SK-N-SH treated with all-trans-retinoic acid at 6 μM for 48 hours (cell line): ENCODE results near the gene PRDM5.

Source experiments
- ARNTL ChIP-seq: fragments of 450-650 bp; formaldehyde crosslinking; IDR thresholded peaks from 2 replicates; pipeline ENCODE4 v1.5.0; 2020; ENCODE audit warnings: low read depth, mild to moderate bottlenecking, moderate library complexity, borderline replicate concordance
- BACH2 ChIP-seq: fragments of 250-450 bp; sonication (Bioruptor Pico); IDR thresholded peaks from 2 replicates; pipeline ENCODE4 v1.9.0; 2021; ENCODE audit warnings: mild to moderate bottlenecking, borderline replicate concordance
- GLIS3 ChIP-seq: fragments of 250-450 bp; sonication (Bioruptor Pico); IDR thresholded peaks from 2 replicates; pipeline ENCODE4 v1.5.0; 2020; ENCODE audit warnings: mild to moderate bottlenecking, moderate library complexity
- OSR1 ChIP-seq: fragments of 250-450 bp; sonication (Bioruptor Pico); IDR thresholded peaks from 2 replicates; pipeline ENCODE4 v1.8.0; 2022; ENCODE audit warnings: moderate library complexity, mild to moderate bottlenecking, inconsistent platforms
- PPARA ChIP-seq: fragments of 250-450 bp; sonication (Bioruptor Pico); IDR thresholded peaks from 2 replicates; pipeline ENCODE4 v1.5.0; 2020; ENCODE audit warnings: mild to moderate bottlenecking, borderline replicate concordance
- TCF4 ChIP-seq: fragments of 250-450 bp; sonication (Bioruptor Pico); IDR thresholded peaks from 2 replicates; pipeline ENCODE4 v1.8.0; 2021; ENCODE audit warnings: mild to moderate bottlenecking, moderate library complexity, borderline replicate concordance
- TOX ChIP-seq: fragments of 250-450 bp; sonication (Bioruptor Pico); IDR thresholded peaks from 2 replicates; pipeline ENCODE4 v1.8.0; 2021; ENCODE audit warnings: mild to moderate bottlenecking, moderate library complexity, borderline replicate concordance
- ZFP30 ChIP-seq: fragments of 450-650 bp; formaldehyde crosslinking; IDR thresholded peaks from 2 replicates; pipeline ENCODE4 v1.5.0; 2022; ENCODE audit warnings: mild to moderate bottlenecking, moderate library complexity
- ZNF70 ChIP-seq: fragments of 450-650 bp; formaldehyde crosslinking; IDR thresholded peaks from 2 replicates; pipeline ENCODE4 v1.5.0; 2020; ENCODE audit warnings: mild to moderate bottlenecking, moderate library complexity
- ZNF8 ChIP-seq: fragments of 450-650 bp; formaldehyde crosslinking; IDR thresholded peaks from 2 replicates; pipeline ENCODE4 v1.5.0; 2020; ENCODE audit warnings: mild to moderate bottlenecking, moderate library complexity
- TF ChIP-seq, protein P1 (sequence below): fragments of 250-450 bp; sonication (Bioruptor Pico); IDR thresholded peaks from 2 replicates; pipeline ENCODE4 v1.5.1; 2020; ENCODE audit warnings: low read depth, mild to moderate bottlenecking, moderate library complexity
- TF ChIP-seq, protein P2 (sequence below): fragments of 250-450 bp; sonication (Bioruptor Pico); IDR thresholded peaks from 2 replicates; pipeline ENCODE4 v1.8.0; 2020; ENCODE audit warnings: mild to moderate bottlenecking, moderate library complexity, borderline replicate concordance
- TF ChIP-seq, protein P3 (sequence below): fragments of 250-450 bp; sonication (Bioruptor Pico); IDR thresholded peaks from 2 replicates; pipeline ENCODE4 v1.5.0; 2020; ENCODE audit warnings: mild to moderate bottlenecking, moderate library complexity
- TF ChIP-seq, protein P4 (sequence below): fragments of 250-450 bp; sonication (Bioruptor Pico); IDR thresholded peaks from 2 replicates; pipeline ENCODE4 v1.5.1; 2021; ENCODE audit warnings: mild to moderate bottlenecking, moderate library complexity

DNA sequence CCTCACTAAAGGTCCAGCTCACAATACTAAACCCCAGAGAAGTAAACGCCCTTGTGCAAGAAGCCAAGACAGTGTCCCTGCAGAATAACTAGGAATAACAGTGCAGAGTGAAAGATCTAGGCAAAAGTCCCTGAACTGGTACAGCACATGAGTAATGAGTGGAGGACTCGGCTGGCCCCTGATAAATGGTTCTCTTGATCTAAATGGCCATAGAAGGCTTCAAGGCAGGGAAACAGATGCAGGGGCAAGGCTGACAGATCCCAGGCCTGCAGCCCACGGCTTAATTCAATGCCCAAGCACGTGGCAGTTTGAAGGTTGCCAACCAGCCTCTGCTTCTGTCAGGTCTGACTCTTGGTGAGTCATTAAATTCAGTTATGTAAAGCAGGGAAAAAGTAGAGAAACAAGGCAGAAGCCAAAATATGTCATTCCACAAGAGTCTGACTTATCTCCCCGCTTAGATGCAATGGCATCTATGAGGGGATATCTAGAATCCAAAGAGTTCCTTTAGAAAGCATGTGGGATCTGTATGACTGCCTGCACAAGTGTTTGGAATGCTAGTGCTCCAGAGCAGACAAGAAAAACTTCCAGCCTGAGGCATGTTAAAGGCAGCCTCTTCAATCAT lies 121.3 kb downstream of the PRDM5 start:
- no peak for TF ChIP-seq PPARA (CRISPR knock-in tag)
- TF ChIP-seq TOX (CRISPR knock-in tag): peak; percentile 56; the same call in 1 of the 2 replicates
- TF ChIP-seq OSR1 (CRISPR knock-in tag): no peak
- TF ChIP-seq, protein P1, sequence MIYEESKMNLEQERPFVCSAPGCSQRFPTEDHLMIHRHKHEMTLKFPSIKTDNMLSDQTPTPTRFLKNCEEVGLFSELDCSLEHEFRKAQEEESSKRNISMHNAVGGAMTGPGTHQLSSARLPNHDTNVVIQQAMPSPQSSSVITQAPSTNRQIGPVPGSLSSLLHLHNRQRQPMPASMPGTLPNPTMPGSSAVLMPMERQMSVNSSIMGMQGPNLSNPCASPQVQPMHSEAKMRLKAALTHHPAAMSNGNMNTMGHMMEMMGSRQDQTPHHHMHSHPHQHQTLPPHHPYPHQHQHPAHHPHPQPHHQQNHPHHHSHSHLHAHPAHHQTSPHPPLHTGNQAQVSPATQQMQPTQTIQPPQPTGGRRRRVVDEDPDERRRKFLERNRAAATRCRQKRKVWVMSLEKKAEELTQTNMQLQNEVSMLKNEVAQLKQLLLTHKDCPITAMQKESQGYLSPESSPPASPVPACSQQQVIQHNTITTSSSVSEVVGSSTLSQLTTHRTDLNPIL (CRISPR knock-in tag): peak; percentile 88
- TF ChIP-seq ARNTL: peak; percentile 79; the same call in 1 of the 2 replicates
- TF ChIP-seq ZNF70 (CRISPR knock-in tag): no peak
- TF ChIP-seq, protein P2, sequence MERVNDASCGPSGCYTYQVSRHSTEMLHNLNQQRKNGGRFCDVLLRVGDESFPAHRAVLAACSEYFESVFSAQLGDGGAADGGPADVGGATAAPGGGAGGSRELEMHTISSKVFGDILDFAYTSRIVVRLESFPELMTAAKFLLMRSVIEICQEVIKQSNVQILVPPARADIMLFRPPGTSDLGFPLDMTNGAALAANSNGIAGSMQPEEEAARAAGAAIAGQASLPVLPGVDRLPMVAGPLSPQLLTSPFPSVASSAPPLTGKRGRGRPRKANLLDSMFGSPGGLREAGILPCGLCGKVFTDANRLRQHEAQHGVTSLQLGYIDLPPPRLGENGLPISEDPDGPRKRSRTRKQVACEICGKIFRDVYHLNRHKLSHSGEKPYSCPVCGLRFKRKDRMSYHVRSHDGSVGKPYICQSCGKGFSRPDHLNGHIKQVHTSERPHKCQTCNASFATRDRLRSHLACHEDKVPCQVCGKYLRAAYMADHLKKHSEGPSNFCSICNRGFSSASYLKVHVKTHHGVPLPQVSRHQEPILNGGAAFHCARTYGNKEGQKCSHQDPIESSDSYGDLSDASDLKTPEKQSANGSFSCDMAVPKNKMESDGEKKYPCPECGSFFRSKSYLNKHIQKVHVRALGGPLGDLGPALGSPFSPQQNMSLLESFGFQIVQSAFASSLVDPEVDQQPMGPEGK (CRISPR knock-in tag): peak; percentile 57
- no peak for TF ChIP-seq BACH2
- TF ChIP-seq, protein P3, sequence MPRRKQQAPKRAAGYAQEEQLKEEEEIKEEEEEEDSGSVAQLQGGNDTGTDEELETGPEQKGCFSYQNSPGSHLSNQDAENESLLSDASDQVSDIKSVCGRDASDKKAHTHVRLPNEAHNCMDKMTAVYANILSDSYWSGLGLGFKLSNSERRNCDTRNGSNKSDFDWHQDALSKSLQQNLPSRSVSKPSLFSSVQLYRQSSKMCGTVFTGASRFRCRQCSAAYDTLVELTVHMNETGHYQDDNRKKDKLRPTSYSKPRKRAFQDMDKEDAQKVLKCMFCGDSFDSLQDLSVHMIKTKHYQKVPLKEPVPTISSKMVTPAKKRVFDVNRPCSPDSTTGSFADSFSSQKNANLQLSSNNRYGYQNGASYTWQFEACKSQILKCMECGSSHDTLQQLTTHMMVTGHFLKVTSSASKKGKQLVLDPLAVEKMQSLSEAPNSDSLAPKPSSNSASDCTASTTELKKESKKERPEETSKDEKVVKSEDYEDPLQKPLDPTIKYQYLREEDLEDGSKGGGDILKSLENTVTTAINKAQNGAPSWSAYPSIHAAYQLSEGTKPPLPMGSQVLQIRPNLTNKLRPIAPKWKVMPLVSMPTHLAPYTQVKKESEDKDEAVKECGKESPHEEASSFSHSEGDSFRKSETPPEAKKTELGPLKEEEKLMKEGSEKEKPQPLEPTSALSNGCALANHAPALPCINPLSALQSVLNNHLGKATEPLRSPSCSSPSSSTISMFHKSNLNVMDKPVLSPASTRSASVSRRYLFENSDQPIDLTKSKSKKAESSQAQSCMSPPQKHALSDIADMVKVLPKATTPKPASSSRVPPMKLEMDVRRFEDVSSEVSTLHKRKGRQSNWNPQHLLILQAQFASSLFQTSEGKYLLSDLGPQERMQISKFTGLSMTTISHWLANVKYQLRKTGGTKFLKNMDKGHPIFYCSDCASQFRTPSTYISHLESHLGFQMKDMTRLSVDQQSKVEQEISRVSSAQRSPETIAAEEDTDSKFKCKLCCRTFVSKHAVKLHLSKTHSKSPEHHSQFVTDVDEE (CRISPR knock-in tag): peak; percentile 99
- TF ChIP-seq, protein P4, sequence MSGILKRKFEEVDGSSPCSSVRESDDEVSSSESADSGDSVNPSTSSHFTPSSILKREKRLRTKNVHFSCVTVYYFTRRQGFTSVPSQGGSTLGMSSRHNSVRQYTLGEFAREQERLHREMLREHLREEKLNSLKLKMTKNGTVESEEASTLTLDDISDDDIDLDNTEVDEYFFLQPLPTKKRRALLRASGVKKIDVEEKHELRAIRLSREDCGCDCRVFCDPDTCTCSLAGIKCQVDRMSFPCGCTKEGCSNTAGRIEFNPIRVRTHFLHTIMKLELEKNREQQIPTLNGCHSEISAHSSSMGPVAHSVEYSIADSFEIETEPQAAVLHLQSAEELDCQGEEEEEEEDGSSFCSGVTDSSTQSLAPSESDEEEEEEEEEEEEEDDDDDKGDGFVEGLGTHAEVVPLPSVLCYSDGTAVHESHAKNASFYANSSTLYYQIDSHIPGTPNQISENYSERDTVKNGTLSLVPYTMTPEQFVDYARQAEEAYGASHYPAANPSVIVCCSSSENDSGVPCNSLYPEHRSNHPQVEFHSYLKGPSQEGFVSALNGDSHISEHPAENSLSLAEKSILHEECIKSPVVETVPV: no peak
- peak; percentile 69; the same call in 1 of the 2 replicates for TF ChIP-seq GLIS3 (CRISPR knock-in tag)
- no peak for TF ChIP-seq ZNF8 (CRISPR knock-in tag)
- TF ChIP-seq TCF4 (CRISPR knock-in tag): peak; percentile 94
- TF ChIP-seq ZFP30 (CRISPR knock-in tag): no peak
